GM19328 (cell line): ENCODE results near the gene AAK1.
"Not testable (repeated sequence)": the region's sequence is repeated elsewhere in the genome, so short reads cannot be mapped to it uniquely, and the experiment has no call there.

ENCODE experiments used
- ATAC-seq: cut with Tn5 transposase; IDR thresholded peaks from one replicate; pipeline ENCODE4 v1.9.1; 2021; ENCODE audit warnings: mild to moderate bottlenecking, moderate library complexity; ENCODE audit not compliant: unreplicated experiment

AAK1 gene

DNA sequence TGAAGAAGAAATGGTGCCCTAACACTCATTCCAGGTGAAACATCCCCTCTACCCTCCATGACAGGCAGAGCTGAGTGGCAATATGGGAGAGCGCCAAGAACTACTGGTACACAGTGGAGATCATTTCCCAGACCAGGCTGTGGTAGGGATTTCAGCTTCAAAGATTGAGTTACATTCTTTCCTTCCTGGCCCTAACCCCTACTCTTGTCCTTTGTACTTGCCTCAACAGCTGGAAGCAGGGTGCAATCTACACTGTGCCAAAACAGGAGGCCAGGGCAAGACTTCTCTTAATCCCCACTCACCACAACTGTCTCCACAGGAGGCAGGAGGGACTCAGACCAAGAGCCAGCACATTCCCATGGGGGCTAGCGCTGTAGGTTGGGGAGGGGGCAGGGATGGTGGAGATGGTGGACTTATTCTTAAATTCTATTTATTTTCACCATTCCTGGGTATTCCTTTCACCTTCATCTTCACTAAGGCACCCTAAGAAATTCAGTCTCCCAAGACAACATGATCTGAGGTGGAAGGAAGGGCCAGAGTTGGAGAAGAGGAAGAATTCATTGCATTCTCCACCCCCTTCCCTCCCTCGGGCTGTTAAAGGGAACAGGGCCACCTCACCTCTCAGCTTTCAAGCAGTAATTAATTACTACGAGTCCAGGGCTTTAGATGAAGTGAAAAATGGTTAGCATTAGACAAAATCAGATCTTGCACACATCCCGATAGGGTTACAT, 65.9 kb downstream of the AAK1 start:
- ATAC-seq = no peak

DNA sequence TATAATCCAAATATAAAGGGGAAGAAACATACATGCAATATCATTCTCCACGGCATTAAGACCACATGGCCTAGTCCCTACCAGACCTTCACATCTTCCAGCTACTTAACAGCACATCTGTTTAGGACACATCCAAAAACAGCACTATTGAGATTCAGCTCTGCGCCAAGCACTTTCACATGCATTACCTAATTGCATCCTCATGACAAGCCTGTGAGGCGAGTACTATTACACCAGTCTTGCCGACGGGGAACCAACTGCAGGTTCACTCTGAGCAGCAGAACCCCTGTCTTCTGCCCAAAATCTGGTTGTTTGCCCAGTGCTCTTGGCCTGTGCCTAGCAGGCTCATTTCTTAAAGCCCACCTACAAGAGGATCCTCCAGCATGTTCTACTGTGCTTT, 66.7 kb downstream of the AAK1 start:
- ATAC-seq = no peak

DNA sequence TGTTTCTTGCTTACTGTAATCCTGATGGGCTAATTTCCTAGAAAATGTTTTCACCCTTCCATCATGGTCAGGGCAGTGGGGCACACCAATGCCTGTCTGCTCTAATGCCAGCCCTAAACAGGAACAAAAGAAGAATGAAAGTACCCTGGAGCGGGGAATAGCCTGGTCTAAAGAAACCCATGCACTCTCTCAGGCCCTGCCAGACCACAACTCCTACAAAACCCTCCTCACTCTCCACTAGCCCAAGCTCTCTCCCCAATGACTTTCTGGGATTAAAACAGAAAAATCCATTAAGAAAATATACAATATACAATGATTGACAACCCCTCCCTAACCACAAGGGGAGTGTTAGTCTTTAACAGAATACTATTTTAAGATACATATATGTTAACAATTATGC, 67.6 kb downstream of the AAK1 start:
- no peak for ATAC-seq

DNA sequence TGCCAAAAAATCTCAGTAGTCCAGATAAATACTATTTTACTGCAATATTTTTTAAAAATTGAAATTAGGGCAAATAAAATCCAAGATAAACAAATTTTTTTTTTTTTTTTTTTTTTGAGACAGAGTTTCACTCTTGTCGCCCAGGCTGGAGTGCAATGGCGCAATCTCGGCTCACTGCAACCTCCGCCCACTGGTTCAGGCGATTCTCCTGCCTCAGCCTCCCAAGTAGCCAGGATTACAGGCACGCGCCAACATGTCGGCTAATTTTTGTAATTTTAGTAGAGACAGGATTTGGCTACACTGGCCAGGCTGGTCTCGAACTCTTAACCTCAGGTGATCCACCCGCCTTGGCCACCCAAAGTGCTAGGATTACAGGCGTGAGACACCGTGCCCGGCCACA, 68.2 kb downstream of the AAK1 start:
- not testable (repeated sequence) for ATAC-seq

DNA sequence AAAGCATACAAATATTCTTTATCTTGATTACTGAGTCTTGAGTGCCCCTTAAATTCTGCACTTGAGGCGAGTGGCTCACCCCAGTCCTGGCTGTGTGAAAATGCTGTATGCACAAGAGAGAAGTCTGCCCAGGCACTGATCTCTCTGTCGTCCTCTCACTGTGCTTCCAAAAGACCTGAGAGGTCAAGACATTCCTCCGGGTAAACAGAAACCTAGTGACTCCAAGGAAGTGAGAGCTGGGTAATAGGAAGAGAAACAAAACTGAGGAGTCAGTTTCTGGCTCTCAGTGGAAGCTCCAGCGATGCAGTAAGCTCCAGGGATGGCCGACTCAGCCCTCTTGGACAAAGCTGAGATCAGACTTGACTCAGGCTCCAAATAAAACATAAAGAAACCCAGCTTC, 70.9 kb downstream of the AAK1 start:
- no peak for ATAC-seq

DNA sequence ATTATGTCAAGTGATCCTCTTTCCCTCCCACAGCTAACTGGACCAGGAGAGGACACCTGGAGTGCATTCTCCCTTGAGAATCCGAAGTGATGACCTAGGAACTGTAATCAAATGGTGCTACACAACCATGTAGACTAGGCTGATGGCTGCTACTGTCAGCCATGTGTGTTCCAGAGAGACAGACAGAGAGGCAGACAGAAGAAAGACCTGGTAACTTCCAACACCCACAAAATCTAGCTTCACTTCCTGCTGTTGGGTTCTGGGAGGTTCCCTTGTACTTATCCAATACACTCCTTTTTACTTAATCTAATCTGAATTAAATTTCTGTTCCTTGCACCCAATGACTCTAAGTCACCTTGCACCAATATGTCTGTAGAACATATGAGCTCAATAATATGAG, 72.3 kb downstream of the AAK1 start:
- no peak for ATAC-seq

DNA sequence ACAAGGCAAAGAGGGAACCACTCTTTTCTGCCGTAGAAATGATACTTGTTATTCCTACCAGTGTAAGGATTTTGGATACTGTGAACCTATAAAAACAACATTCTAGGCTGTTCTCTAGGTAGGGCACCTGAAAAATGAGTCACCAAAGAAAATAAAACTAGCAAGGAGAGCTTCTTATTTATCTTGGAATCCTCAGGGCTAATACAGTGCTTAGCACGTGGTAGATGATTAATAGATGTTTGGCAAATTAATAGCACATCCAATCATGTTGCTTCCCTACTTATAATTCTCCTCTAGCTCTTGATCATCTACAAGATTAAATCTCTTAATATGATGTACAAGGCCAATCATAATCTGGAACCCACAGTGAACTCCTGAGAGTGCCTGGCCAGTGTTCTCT, 73.1 kb downstream of the AAK1 start:
- no peak for ATAC-seq

DNA sequence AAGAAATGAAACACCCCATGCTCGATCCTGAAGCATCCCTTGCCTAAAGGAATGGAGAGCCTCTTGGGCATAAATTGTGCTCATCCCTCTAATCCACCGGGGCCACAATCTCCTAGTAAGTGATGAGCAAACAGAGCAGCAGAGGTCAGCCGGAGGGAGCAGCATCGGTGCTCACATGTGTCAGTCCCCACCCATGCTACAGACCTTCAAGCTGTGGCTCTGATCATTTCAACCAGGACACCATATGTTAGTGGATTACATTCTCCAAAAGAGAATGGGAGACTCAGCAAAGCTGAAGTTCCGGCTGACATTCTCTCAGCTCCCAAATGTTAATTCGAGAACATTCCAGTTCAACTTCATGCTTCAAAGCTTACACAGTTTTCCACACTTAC, 75.6 kb downstream of the AAK1 start:
- no peak for ATAC-seq

DNA sequence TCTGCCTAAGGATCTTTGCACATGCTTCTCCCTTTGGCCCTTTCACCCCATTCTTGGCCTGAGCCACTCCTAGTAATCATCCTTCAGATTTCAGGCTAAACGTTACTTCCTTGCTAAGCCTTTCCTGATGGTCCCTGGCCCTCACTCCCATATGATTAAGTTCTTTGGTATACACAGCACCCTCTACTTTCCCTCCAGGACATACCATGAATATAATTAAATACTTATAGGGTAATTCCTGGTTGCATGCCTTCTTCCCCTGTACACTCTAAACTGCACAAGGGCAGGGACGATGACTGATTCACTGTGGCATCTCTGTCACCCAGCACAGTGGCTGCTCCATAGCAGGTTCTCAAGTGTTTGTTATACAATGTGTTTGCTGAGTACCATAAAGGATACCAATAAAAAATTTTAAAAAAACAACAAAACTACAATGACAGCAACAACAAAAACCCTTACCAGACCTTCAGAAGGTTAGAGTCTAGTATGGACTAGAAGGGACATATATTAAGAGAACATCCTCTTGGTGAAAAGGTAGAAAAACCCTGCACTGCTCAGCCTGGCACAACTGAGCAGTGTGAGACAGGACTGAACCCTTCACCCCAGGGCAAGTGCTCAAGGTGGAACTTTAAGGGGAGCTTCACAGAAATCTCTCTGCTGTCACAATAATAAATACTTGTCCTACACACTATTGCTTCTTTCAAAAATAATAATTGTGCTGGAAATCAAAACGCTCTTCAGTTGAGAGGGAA, 76.2 kb downstream of the AAK1 start:
- no peak for ATAC-seq

DNA sequence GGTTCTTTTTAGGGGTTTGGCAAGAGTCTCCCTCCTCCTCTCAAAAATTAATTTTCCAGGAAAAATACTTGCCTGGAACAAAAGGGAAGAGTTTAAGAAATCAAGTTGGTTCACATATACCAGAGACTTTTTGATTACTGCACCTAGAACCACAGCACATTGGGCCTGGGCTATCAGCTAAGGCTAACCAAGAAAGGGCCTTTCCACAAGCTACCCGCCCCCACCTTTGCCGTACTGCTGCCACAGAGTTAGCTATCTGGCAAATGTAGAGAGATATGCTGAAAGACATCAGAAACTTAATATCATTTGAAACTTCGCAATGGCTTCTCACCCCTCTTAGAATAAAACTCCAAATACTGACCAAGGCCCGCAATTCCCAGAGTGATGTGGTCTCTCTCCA, 76.9 kb downstream of the AAK1 start:
- no peak for ATAC-seq

DNA sequence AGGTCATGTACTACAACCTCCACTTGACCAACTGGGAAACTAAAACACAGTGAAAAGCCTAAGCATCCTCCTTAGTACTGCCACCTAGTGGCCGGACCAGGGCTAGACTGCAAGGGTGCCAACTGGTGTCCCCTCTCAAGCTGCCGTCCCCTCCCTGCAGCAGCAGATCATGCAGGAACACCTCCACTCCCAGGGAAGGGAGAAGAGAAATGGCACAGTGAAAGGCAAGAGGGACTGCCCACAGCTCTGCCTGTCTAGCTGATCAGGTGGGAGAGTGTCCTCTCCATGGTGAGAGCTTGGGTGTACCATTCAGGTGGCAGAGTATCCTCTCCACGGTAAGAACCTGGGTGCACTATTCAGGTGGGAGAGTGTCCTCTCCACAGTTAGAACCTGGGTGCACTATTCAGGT, 78.1 kb downstream of the AAK1 start:
- no peak for ATAC-seq

DNA sequence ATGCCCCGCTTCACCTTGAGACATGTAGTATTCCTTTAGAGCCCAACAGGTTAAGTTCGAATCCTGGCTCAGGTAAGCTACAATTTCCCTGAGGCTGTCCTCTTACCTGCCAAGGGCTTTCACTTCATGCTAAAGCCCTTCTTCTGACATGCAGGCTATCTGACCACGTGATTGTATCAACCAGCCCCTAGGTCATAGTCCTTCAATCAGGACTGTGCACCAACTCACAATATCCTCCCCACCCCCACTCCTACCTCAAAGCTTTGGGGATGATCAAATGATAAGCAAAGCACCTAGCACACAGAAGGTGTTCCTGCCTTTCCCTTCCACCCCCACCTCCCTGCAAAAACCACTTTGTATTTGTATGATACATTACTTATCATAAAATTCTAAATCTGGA, 78.9 kb downstream of the AAK1 start:
- ATAC-seq = no peak

DNA sequence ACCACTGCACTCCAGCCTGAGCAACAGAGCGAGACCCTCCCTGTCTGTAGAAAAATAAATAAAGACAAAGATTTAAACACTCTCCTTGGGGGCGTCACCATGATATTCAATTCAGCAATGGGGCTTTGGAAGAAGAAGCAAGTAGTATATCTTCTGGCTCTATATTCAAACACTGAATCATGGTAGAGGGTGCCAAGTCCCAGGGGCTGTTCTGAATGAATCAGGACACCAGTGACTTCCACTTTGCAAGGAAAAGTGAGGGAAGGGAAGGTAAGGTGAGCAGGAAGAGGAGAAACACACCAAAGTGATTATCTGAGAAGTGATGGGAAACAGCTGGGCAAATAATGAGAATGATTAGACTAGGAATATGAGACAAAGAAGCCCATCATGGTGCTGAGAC, 80.5 kb downstream of the AAK1 start:
- ATAC-seq = no peak

DNA sequence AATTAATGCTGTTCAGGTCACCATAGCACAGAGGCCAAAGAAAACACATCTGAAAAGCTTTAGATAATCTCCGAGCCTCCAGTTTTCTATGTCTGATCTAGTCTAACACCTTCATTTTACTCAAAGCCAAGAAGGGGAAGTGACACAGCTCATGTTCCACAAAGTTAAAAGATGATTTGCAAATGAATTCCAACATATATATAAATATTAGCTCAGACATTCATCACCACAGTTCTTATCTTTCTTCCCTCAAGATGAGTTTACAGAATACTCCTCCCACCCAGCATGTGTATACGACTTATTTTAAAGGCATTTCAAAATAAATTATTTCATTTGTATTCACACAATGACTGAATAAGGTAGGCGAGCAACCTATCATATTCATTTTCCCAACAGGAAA, 82.4 kb downstream of the AAK1 start:
- no peak for ATAC-seq

DNA sequence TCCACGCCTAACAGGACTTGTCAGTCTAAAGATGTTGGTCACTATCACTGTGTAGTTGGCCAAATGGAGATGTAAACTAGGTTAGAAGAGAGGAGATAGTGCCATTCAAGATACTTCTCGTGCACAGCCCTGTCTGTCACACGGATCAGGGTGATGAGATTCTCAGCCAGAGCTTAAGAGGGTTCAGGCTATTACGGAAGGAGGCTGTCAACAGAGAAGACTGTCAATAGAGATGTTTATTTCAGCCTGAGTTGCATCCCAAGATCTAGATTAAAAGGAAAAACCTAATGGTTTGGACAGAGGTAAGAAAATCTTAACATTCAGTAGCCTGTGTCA, 83.4 kb downstream of the AAK1 start:
- no peak for ATAC-seq

DNA sequence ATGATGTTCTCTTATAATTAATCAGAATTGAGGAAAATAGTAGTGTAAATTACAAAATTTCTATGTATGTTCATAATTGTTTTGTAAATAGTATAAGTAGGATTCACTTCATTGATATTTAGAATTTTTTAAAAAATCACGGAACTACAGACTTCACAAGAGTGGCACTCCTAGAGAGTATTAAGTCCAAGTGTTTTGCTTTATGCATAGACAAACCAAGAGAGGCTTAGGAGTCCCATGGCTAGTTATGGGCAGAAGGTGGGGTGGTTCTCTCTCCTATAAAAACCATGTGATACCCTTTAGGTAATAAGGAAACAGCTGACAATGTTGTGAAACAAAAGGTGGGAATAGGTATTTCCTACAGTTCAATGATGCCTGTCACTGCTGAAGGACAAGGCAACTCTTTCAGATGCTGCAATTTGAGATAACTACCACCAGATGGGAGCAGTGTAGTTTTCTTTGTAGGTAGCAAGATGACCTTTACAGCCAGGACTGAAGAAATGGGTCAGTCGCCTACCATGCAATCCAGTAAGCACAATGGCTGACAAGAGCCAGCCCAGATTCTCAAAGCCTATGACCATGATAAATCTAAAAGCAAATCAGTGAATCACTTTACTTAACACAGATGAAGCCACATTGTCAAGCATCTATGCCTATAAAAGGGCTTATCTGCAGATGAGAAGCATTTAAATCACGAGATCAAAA, 83.9 kb downstream of the AAK1 start:
- no peak for ATAC-seq

DNA sequence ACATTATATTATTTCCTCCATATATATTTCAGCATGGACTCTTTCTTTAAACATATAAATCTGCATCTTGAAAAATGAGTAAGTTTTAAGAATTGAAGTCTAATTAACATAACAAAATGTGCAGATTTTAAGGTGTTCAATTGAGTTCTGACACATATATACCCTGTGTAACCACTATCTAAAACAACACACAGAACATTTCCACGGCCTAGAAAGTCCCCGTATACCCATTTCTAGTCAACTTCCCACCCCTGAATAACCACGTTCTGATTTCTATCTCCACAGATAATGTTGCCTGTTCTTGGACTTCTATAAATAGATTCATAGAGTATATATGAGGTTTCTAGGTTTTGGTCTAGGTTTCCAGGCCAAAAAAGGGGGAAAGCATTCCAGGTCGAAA, 87.5 kb downstream of the AAK1 start:
- ATAC-seq = no peak

DNA sequence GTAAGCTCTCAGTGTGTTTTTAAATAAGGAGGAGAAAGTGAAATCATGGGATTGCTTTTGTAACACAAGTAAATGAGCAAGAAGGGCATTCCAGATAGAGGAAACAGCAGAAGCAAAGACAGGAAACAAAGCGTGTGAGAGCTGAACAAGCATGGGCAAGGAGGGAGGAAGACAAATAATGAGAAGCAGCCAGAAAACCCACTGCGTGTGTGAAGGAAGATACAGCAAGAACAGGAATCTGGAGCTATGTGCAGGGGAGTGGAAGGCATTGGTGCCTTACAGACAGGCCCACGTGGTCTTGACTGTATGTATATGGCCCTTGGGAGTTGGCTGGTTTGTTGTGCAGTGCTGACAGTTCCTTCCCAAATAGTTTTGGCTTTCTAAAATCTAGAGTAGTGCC, 88.6 kb downstream of the AAK1 start:
- ATAC-seq = no peak

DNA sequence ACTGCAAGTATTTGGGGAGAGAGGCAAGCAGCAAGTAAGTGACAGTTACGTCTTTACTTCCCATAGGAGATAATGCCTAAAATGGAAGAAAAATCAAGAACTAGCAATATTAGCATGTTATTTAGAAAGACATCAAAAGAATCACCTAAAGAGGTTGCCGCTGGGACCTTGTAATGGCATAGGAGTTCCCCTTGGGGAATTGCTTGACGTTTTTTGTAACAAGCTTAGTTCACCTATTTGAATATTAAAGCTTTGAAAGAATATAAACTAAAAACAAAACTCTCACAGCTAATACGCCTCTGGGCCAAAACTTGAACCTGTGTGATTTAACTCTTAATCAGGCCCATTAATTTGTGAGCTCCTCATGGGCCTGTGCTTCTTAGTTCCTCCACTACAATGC, 89.0 kb downstream of the AAK1 start:
- no peak for ATAC-seq

DNA sequence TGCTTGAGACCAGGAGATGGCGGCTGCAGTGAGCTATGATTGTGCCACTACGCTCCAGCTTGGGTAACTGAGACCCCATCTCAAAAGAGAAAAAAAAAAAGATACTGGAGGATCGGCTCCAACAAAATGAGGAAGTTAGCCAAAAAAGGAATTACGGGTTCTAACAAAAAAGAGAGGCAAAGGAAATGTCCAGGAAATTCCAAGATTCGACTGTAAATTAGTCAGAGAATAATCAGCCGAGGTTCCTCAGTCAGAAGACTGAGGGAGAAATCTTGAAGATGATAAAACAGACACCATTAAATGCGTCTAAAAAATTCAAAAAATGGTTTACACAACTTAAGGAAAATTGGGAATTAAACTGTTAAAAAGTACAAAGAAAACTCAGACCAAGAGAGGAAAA, 89.5 kb downstream of the AAK1 start:
- ATAC-seq = no peak

DNA sequence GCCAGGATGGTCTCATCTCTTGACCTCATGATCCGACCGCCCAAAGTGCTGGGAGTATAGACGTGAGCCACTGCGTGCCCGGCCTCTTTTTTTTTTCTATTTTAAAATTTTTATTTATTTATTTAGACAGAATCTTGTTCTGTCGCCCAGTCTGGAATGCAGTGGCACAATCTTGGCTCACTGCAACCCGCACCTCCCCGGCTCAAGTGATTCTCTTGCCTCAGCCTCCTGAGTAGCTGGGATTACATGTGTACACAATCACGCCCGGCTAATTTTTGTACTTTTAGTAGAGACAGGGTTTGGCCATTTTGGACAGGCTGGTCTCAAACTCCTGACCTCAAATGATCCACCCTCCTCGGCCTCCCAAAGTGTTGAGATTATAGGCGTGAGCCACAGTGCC, 93.0 kb downstream of the AAK1 start:
- ATAC-seq = not testable (repeated sequence)

DNA sequence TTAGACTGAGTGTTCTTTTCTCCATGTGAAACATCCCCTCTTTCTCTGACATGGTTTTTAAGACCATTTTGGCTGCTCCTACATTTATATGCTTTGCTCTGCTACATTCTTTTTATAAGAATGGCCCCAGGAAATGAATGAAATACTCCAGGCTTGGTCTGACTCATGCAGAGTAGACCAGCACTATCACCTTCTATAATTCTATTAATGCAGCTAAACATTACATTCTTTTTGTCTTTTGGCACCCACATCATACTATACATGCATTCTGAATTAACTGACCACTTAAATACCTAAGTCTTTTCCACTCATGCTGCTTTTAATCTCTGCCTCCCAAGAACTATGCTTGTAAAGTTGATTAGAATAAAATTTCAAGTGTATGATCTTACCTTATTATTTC, 94.1 kb downstream of the AAK1 start:
- ATAC-seq = no peak
